CD4-positive, alpha-beta T cell (primary cell): ENCODE results near the gene UBP1. TPM values are rescaled to one million over a fixed set of nuclear protein-coding genes. Genes with fewer than 3 reads are reported as not detected.
A peak's percentile ranks its signal among the peaks of the same experiment; 100 is the strongest.

Experiments
- ATAC-seq: fragments of 200-7000 bp; cut with Tn5 transposase; one replicate; pipeline ENCODE4 v1.10.0; 2022; ENCODE audit warnings: mild to moderate bottlenecking; ENCODE audit not compliant: poor library complexity
- CTCF ChIA-PET: fragments of 350-600 bp; sonication (Branson Sonifier 250); formaldehyde crosslinking; loops from one replicate; lab custom pipeline; 2021; ENCODE audit warnings: antibody characterized with exemption, inconsistent platforms; lab: Charles Lee
- POLR2A ChIA-PET: fragments of 350-600 bp; sonication (Branson Sonifier 250); formaldehyde crosslinking; loops from one replicate; lab custom pipeline; 2021; ENCODE audit warnings: antibody characterized with exemption, inconsistent platforms; lab: Charles Lee
- DNase-seq, 14 experiments: peaks; one replicate each; pipeline ENCODE4 v3.0.0-alpha.2; 2013 to 2020; ENCODE audit warnings: mixed read lengths in 2 of 14
- H3K27ac ChIP-seq, 2 donors: one replicate each; pipeline versions ENCODE4 v1.5.1 to v1.7.0; 2013; ENCODE audit warnings: low read length in 2 of 2, low read depth in 1 of 2, mild to moderate bottlenecking in 1 of 2
- H3K27me3 ChIP-seq, 2 experiments: 1 replicate in 1 of 2; 2 replicates in 1 of 2; pipeline versions ENCODE4 v1.6.1 to v1.7.0; 2013; ENCODE audit warnings: low read length in 2 of 2, control low read depth in 1 of 2, mild to moderate bottlenecking in 1 of 2, moderate library complexity in 1 of 2; ENCODE audit not compliant: insufficient read depth in 2 of 2, control insufficient read depth in 1 of 2
- H3K36me3 ChIP-seq: one replicate; pipeline ENCODE4 v1.6.1; 2013; ENCODE audit warnings: low read length, control low read depth; ENCODE audit not compliant: insufficient read depth
- H3K4me1 ChIP-seq: one replicate; pipeline ENCODE4 v1.6.1; 2013; ENCODE audit warnings: low read length, control low read depth; ENCODE audit not compliant: insufficient read depth
- H3K4me3 ChIP-seq: one replicate; pipeline ENCODE4 v1.5.1; 2013; ENCODE audit warnings: mild to moderate bottlenecking, low read length, moderate library complexity
- H3K9me3 ChIP-seq, 2 experiments: 1 replicate in 1 of 2; 2 replicates in 1 of 2; pipeline versions ENCODE4 v1.6.1 to v1.7.0; 2013; ENCODE audit warnings: low read length in 2 of 2, mild to moderate bottlenecking in 2 of 2, control low read depth in 1 of 2, moderate library complexity in 1 of 2; ENCODE audit not compliant: control insufficient read depth in 1 of 2, insufficient read depth in 1 of 2
- H3K27ac Mint-ChIP-seq: one replicate; pipeline ENCODE4 v1.8.0; 2020; ENCODE audit warnings: mixed read lengths
- H3K27me3 Mint-ChIP-seq: one replicate; pipeline ENCODE4 v1.8.0; 2021; ENCODE audit warnings: mixed read lengths
- H3K36me3 Mint-ChIP-seq: one replicate; pipeline ENCODE4 v1.8.0; 2021; ENCODE audit warnings: low read depth, mixed read lengths
- H3K4me1 Mint-ChIP-seq: one replicate; pipeline ENCODE4 v1.8.0; 2021; ENCODE audit warnings: low read depth, mixed read lengths
- H3K4me3 Mint-ChIP-seq: one replicate; pipeline ENCODE4 v1.8.0; 2020; ENCODE audit warnings: mild to moderate bottlenecking, mixed read lengths
- H3K9me3 Mint-ChIP-seq: one replicate; pipeline ENCODE4 v1.8.0; 2020; ENCODE audit warnings: mixed read lengths
- CTCF ChIP-seq: fragments of 200-600 bp; IDR thresholded peaks from one replicate; pipeline ENCODE4 v1.8.0; 2022; ENCODE audit warnings: antibody characterized with exemption, mild to moderate bottlenecking
- intact Hi-C, 2 experiments: fragments of 100-400 bp; cut with DNase I in 1 of 2; cut with micrococcal nuclease in 1 of 2; formaldehyde crosslinking; loops; one replicate each; pipeline versions ENCODE4 v1.15.1 to v1.9.0; 2023 to 2025; cut with DNase I, micrococcal nuclease
- total RNA-seq, 174 experiments: library from RNA in 2 of 174; stranded (reverse) in 2 of 174; gene quantifications; one replicate each; pipeline ENCODE4 v1.2.3 and lab custom pipeline; 2021 to 2026

UBP1 gene
- total RNA-seq, 2 experiments from 2014 or later, result 59.5 to 61.6 TPM

- H3K27me3 Mint-ChIP-seq, result no peaks in the 10 kb centered on the region
- TF ChIP-seq CTCF, result no peak
- no peaks in the 10 kb centered on the region for H3K9me3 Mint-ChIP-seq
- Histone ChIP-seq H3K36me3 (peaks cover 78% of the 10 kb centered on the region), H3K9me3 (no peaks in the 10 kb centered on the region), H3K4me1 (no peaks in the 10 kb centered on the region), H3K4me3 (no peak overlapping the region), H3K27me3 (no peaks in the 10 kb centered on the region), H3K27ac (no peak overlapping the region)
- peaks cover 92% of the 10 kb centered on the region for H3K36me3 Mint-ChIP-seq
- no peak overlapping the region for H3K4me3 Mint-ChIP-seq
- DNase-seq (no peak), ATAC-seq (no peak)
- intact Hi-C loops, result no loop called here
- no peaks in the 10 kb centered on the region for H3K4me1 Mint-ChIP-seq
- H3K27ac Mint-ChIP-seq, result no peak overlapping the region
- POLR2A ChIA-PET, result no interaction called here
- CTCF ChIA-PET, result no interaction called here
Observed at GRCh38 chr3:33392144-33392543, 48.1 kb downstream of the UBP1 start.

GRCh38 chr3:33391255-33391995 is 48.8 kb downstream of the UBP1 start:
- Histone ChIP-seq H3K4me1 (no peaks in the 10 kb centered on the region), H3K36me3 (peaks cover 76% of the 10 kb centered on the region), H3K9me3 (no peaks in the 10 kb centered on the region), H3K4me3 (no peak overlapping the region), H3K27ac (no peak overlapping the region), H3K27me3 (no peaks in the 10 kb centered on the region)
- Mint-ChIP-seq H3K36me3 (peaks cover 92% of the 10 kb centered on the region), H3K4me3 (no peak overlapping the region), H3K4me1 (peaks cover 5% of the 10 kb centered on the region), H3K27ac (peak overlapping the region; percentile 26), H3K9me3 (no peaks in the 10 kb centered on the region), H3K27me3 (no peaks in the 10 kb centered on the region)
- ChIA-PET POLR2A (no interaction called here), CTCF (no interaction called here)
- intact Hi-C loops, result no loop called here
- no peak for TF ChIP-seq CTCF
- ATAC-seq (no peak), DNase-seq (peak in 1 of 14 experiments; percentile 5)

GRCh38 chr3:33389908-33390307 is 50.3 kb downstream of the UBP1 start:
- peaks cover 86% of the 10 kb centered on the region for H3K36me3 Mint-ChIP-seq
- no peak overlapping the region for H3K4me3 ChIP-seq
- H3K27ac ChIP-seq, result no peak overlapping the region
- POLR2A ChIA-PET, result no interaction called here
- no peaks in the 10 kb centered on the region for H3K9me3 Mint-ChIP-seq
- no peak overlapping the region for H3K27ac Mint-ChIP-seq
- ATAC-seq (no peak), DNase-seq (no peak)
- intact Hi-C loops, result no loop called here
- H3K36me3 ChIP-seq, result peaks cover 64% of the 10 kb centered on the region
- H3K4me1 ChIP-seq, result no peaks in the 10 kb centered on the region
- peaks cover 19% of the 10 kb centered on the region for H3K4me1 Mint-ChIP-seq
- no peak for TF ChIP-seq CTCF
- H3K4me3 Mint-ChIP-seq, result no peak overlapping the region
- no peaks in the 10 kb centered on the region for H3K9me3 ChIP-seq
- H3K27me3 ChIP-seq, result no peaks in the 10 kb centered on the region
- H3K27me3 Mint-ChIP-seq, result no peaks in the 10 kb centered on the region
- CTCF ChIA-PET, result no interaction called here
